WTC11 (cell line): ENCODE results near the gene MZT1. TPM values are rescaled to one million over a fixed set of nuclear protein-coding genes. Genes with fewer than 3 reads are reported as not detected.

Source experiments
- ATAC-seq: fragments of 200-7000 bp; cut with Tn5 transposase; 2 replicates; pipeline ENCODE4 v1.10.0; 2021; ENCODE audit warnings: mild to moderate bottlenecking, moderate library complexity
- CTCF ChIA-PET: fragments of 300-600 bp; sonication (Branson Sonifier 250); formaldehyde crosslinking; loops from one replicate; lab custom pipeline; 2021; ENCODE audit warnings: antibody characterized with exemption; lab: Charles Lee
- POLR2A ChIA-PET: fragments of 350-600 bp; sonication (Branson Sonifier 250); formaldehyde crosslinking; loops from one replicate; lab custom pipeline; 2021; ENCODE audit warnings: antibody characterized with exemption; lab: Charles Lee
- DNase-seq: peaks from one replicate; pipeline ENCODE4 v3.0.0; 2021; ENCODE audit warnings: low spot score
- H3K27ac Mint-ChIP-seq: 2 replicates; pipeline ENCODE4 v1.8.0; 2021; ENCODE audit warnings: mixed read lengths
- H3K27me3 Mint-ChIP-seq: 2 replicates; pipeline ENCODE4 v1.8.0; 2021; ENCODE audit warnings: low read depth, mild to moderate bottlenecking, moderate library complexity, mixed read lengths
- H3K36me3 Mint-ChIP-seq: 2 replicates; pipeline ENCODE4 v1.8.0; 2021; ENCODE audit warnings: mixed read lengths
- H3K4me1 Mint-ChIP-seq: 2 replicates; pipeline ENCODE4 v1.8.0; 2022; ENCODE audit warnings: mixed read lengths
- H3K4me3 Mint-ChIP-seq: 2 replicates; pipeline ENCODE4 v1.8.0; 2021; ENCODE audit warnings: mild to moderate bottlenecking, moderate library complexity, mixed read lengths
- H3K9me3 Mint-ChIP-seq: 2 replicates; pipeline ENCODE4 v1.8.0; 2021; ENCODE audit warnings: mixed read lengths
- ATF1 ChIP-seq: sonication (generic); formaldehyde crosslinking; IDR thresholded peaks from 2 replicates; pipeline ENCODE4 v1.8.1; 2023; ENCODE audit warnings: mild to moderate bottlenecking, moderate library complexity, missing genetic modification reagents
- ATF3 ChIP-seq: sonication (generic); formaldehyde crosslinking; conservative IDR thresholded peaks from 2 replicates; pipeline ENCODE4 v1.8.1; 2022; ENCODE audit warnings: mild to moderate bottlenecking, missing genetic modification reagents
- ATF6 ChIP-seq: sonication (generic); formaldehyde crosslinking; IDR thresholded peaks from 2 replicates; pipeline ENCODE4 v1.8.1; 2023; ENCODE audit warnings: mild to moderate bottlenecking, missing genetic modification reagents
- CDX4 ChIP-seq: fragments of 250-450 bp; sonication (Bioruptor Pico); IDR thresholded peaks from 2 replicates; pipeline ENCODE4 v1.9.0; 2021; ENCODE audit warnings: moderate library complexity, mild to moderate bottlenecking, inconsistent platforms, borderline replicate concordance
- CTCF ChIP-seq: fragments of 200-600 bp; IDR thresholded peaks from 2 replicates; pipeline ENCODE4 v1.8.0; 2022; ENCODE audit warnings: antibody characterized with exemption
- ERG ChIP-seq: fragments of 250-450 bp; sonication (Bioruptor Pico); IDR thresholded peaks from 2 replicates; pipeline ENCODE4 v1.8.0; 2021; ENCODE audit warnings: mild to moderate bottlenecking
- FOXJ3 ChIP-seq: sonication (generic); formaldehyde crosslinking; IDR thresholded peaks from 2 replicates; pipeline ENCODE4 v1.9.0; 2021; ENCODE audit warnings: missing genetic modification reagents, mild to moderate bottlenecking, borderline replicate concordance
- FOXP4 ChIP-seq: sonication (generic); formaldehyde crosslinking; IDR thresholded peaks from 2 replicates; pipeline ENCODE4 v1.8.0; 2022; ENCODE audit warnings: mild to moderate bottlenecking, missing genetic modification reagents
- HMGA2 ChIP-seq: fragments of 250-450 bp; sonication (Bioruptor Pico); IDR thresholded peaks from 2 replicates; pipeline ENCODE4 v1.4.0; 2021; ENCODE audit warnings: mild to moderate bottlenecking, moderate library complexity
- IRF2 ChIP-seq: sonication (generic); formaldehyde crosslinking; IDR thresholded peaks from 2 replicates; pipeline ENCODE4 v1.8.0; 2022; ENCODE audit warnings: low read depth, missing genetic modification reagents, borderline replicate concordance
- JAZF1 ChIP-seq: fragments of 250-450 bp; sonication (Bioruptor Pico); IDR thresholded peaks from 2 replicates; pipeline ENCODE4 v1.9.0; 2021; ENCODE audit warnings: moderate library complexity, mild to moderate bottlenecking, inconsistent platforms
- MAX ChIP-seq: sonication (generic); formaldehyde crosslinking; IDR thresholded peaks from 2 replicates; pipeline ENCODE4 v1.8.0; 2022; ENCODE audit warnings: mild to moderate bottlenecking, missing genetic modification reagents
- MXD4 ChIP-seq: fragments of 250-450 bp; sonication (Bioruptor Pico); IDR thresholded peaks from 2 replicates; pipeline ENCODE4 v1.8.0; 2021; ENCODE audit warnings: mild to moderate bottlenecking, moderate library complexity, borderline replicate concordance
- NR2C2 ChIP-seq: sonication (generic); formaldehyde crosslinking; IDR thresholded peaks from 2 replicates; pipeline ENCODE4 v1.8.0; 2022; ENCODE audit warnings: mild to moderate bottlenecking, missing genetic modification reagents
- ZNF219 ChIP-seq: sonication (generic); formaldehyde crosslinking; IDR thresholded peaks from 2 replicates; pipeline ENCODE4 v1.8.0; 2023; ENCODE audit warnings: missing genetic modification reagents, mild to moderate bottlenecking, borderline replicate concordance
- total RNA-seq: library from RNA; stranded (reverse); gene quantifications from 3 replicates; pipeline ENCODE4 v1.2.3, GENCODE V29; 2021

MZT1 gene
- total RNA-seq, 1 experiment from 2014 or later: 23.5 TPM

GRCh38 chr13:72677431-72677830, 50.0 kb downstream of the MZT1 start:
- ChIA-PET CTCF (interaction anchor here (0.8 to 1.0 kb wide), 2 partner anchors 26 to 34 kb away, joined by 3 read pairs; no protein-coding TSS in a partner anchor), POLR2A (no interaction called here)
- no peak for TF ChIP-seq MXD4
- no peak for TF ChIP-seq CTCF
- TF ChIP-seq MAX (CRISPR knock-in tag): no peak
- TF ChIP-seq JAZF1: no peak
- TF ChIP-seq FOXJ3: no peak
- no peak for TF ChIP-seq FOXP4 (CRISPR knock-in tag)
- no peak for TF ChIP-seq ERG (CRISPR knock-in tag)
- TF ChIP-seq NR2C2 (CRISPR knock-in tag): no peak
- no peak for TF ChIP-seq ATF6
- TF ChIP-seq IRF2 (CRISPR knock-in tag): no peak
- no peak for TF ChIP-seq CDX4 (CRISPR knock-in tag)
- Mint-ChIP-seq H3K4me1 (peaks cover 6% of the 10 kb centered on the region), H3K27ac (no peak overlapping the region), H3K27me3 (no peaks in the 10 kb centered on the region), H3K9me3 (peaks cover 7% of the 10 kb centered on the region; the same call in 1 of the 2 replicates), H3K4me3 (no peak overlapping the region), H3K36me3 (no peaks in the 10 kb centered on the region)
- ATAC-seq: no peak
- no peak for DNase-seq

GRCh38 chr13:72666391-72666790, 61.0 kb downstream of the MZT1 start:
- no peaks in the 10 kb centered on the region for H3K36me3 Mint-ChIP-seq
- H3K4me3 Mint-ChIP-seq: no peak overlapping the region
- ATAC-seq (no peak), DNase-seq (no peak)
- CTCF ChIA-PET: interaction anchor here (2.2 kb wide), 1 partner anchor 23 kb away, joined by 7 read pairs; no protein-coding TSS in a partner anchor
- POLR2A ChIA-PET: no interaction called here
- TF ChIP-seq ATF1 (CRISPR knock-in tag): no peak
- H3K9me3 Mint-ChIP-seq: 0 out of 2 replicates have a peak, but pooled peaks cover 2% of the 10 kb centered on the region
- H3K27ac Mint-ChIP-seq: no peak overlapping the region
- H3K27me3 Mint-ChIP-seq: no peaks in the 10 kb centered on the region
- peaks cover 5% of the 10 kb centered on the region; the same call in 1 of the 2 replicates for H3K4me1 Mint-ChIP-seq

- H3K27ac Mint-ChIP-seq: no peak overlapping the region
- no peak overlapping the region for H3K4me3 Mint-ChIP-seq
- 0 out of 2 replicates have a peak, but pooled peaks cover 4% of the 10 kb centered on the region for H3K9me3 Mint-ChIP-seq
- DNase-seq: no peak
- ATAC-seq: no peak
- H3K27me3 Mint-ChIP-seq: no peaks in the 10 kb centered on the region
- H3K36me3 Mint-ChIP-seq: no peaks in the 10 kb centered on the region
- no peak for TF ChIP-seq ZNF219 (CRISPR knock-in tag)
- no peak for TF ChIP-seq ATF3 (CRISPR knock-in tag)
- TF ChIP-seq HMGA2: no peak
- ChIA-PET CTCF (no interaction called here), POLR2A (no interaction called here)
- H3K4me1 Mint-ChIP-seq: peaks cover 8% of the 10 kb centered on the region
Observed at GRCh38 chr13:72662548-72662947, 64.9 kb downstream of the MZT1 start.

Other genes starting within 250 kb of the MZT1 start
- gene BORA, start 294 bp upstream of the MZT1 start, total RNA-seq: 12.3 to 14.5 TPM (median 12.9 TPM) in 3 replicates
- gene DIS3, start 54.3 kb upstream of the MZT1 start, total RNA-seq: 34.1 to 39.9 TPM (median 35.1 TPM) in 3 replicates
- 12.5 to 16.0 TPM (median 12.9 TPM) in 3 replicates for gene PIBF1, start 54.5 kb upstream of the MZT1 start, total RNA-seq